Upper lobe of left lung (tissue), 6 donors: ENCODE data around the gene PARK7. TPM values are rescaled to one million over a fixed set of nuclear protein-coding genes. Genes with fewer than 3 reads are reported as not detected.

Experiments used
- ATAC-seq, 2 donors: fragments of 200-7000 bp; cut with Tn5 transposase; one replicate each; pipeline ENCODE4 v1.9.1; 2022; ENCODE audit warnings: mild to moderate bottlenecking in 2 of 2, moderate library complexity in 2 of 2; ENCODE audit not compliant: low FRiP score in 2 of 2
- DNase-seq, 2 donors: peaks; one replicate each; pipeline ENCODE4 v3.0.0-alpha.2; 2019 to 2020
- H3K27ac ChIP-seq, 4 donors: fragments of 200-600 bp; sonication (generic); one replicate each; pipeline ENCODE4 v1.5.1; 2016 to 2019
- H3K27me3 ChIP-seq, 4 donors: fragments of 200-600 bp; sonication (generic); one replicate each; pipeline ENCODE4 v1.5.1; 2017 to 2019
- H3K36me3 ChIP-seq, 4 donors: fragments of 200-600 bp; sonication (generic); one replicate each; pipeline ENCODE4 v1.5.1; 2016 to 2019
- H3K4me1 ChIP-seq, 4 donors: fragments of 200-600 bp; sonication (generic); one replicate each; pipeline ENCODE4 v1.5.1; 2018 to 2019
- H3K4me3 ChIP-seq, 4 donors: fragments of 200-600 bp; sonication (generic); one replicate each; pipeline ENCODE4 v1.5.1; 2017 to 2019; ENCODE audit warnings: mild to moderate bottlenecking in 2 of 4, moderate library complexity in 1 of 4
- H3K9me3 ChIP-seq, 4 donors: fragments of 200-600 bp; sonication (generic); one replicate each; pipeline ENCODE4 v1.5.1; 2018 to 2019
- EP300 ChIP-seq, 4 donors: sonication (generic); formaldehyde crosslinking; IDR thresholded peaks; one replicate each; pipeline ENCODE4 v1.5.1; 2017; ENCODE audit warnings: antibody characterized with exemption in 4 of 4, control low read depth in 2 of 4
- POLR2A ChIP-seq, 4 donors: fragments of 450-650 bp; IDR thresholded peaks; one replicate each; pipeline ENCODE4 v1.5.1; 2016 to 2017; ENCODE audit warnings: antibody characterized with exemption in 4 of 4, mild to moderate bottlenecking in 2 of 4
- POLR2AphosphoS5 ChIP-seq, 2 donors: sonication (generic); formaldehyde crosslinking; IDR thresholded peaks; one replicate each; pipeline ENCODE4 v1.5.1; 2017; ENCODE audit warnings: antibody characterized with exemption in 2 of 2
- WGBS, 2 donors: methylation state at CpG; one replicate each; pipeline ENCODE4 v1.1.5; 2017 to 2018; 5-methylcytosine and 5-hydroxymethylcytosine counted together
- total RNA-seq, 6 donors: library from RNA; depleted of rRNA in 4 of 6; stranded (reverse); fragments of >200 nt in 4 of 6; gene quantifications; one replicate each; pipeline versions ENCODE4 v1.1.0 to v1.2.1, GENCODE V29; 2016 to 2021
- TF ChIP-seq, protein P1 (sequence below), 6 experiments: fragments of 450-650 bp in 4 of 6; fragments of 200-600 bp in 2 of 6; sonication (generic) in 2 of 6; IDR thresholded peaks; one replicate each; pipeline ENCODE4 v1.5.1; 2016 to 2019; ENCODE audit warnings: antibody characterized with exemption in 6 of 6
- donor health status: DM: no; HTN: no; CAD: no; lungs with moderate emphysema.
- donor health status: DM: no; HTN: yes; CAD: no; lungs with severe emphysema.

PARK7 gene
- total RNA-seq, 6 donors from 2014 or later, result 52.4 to 217 (median 130) TPM

DNA sequence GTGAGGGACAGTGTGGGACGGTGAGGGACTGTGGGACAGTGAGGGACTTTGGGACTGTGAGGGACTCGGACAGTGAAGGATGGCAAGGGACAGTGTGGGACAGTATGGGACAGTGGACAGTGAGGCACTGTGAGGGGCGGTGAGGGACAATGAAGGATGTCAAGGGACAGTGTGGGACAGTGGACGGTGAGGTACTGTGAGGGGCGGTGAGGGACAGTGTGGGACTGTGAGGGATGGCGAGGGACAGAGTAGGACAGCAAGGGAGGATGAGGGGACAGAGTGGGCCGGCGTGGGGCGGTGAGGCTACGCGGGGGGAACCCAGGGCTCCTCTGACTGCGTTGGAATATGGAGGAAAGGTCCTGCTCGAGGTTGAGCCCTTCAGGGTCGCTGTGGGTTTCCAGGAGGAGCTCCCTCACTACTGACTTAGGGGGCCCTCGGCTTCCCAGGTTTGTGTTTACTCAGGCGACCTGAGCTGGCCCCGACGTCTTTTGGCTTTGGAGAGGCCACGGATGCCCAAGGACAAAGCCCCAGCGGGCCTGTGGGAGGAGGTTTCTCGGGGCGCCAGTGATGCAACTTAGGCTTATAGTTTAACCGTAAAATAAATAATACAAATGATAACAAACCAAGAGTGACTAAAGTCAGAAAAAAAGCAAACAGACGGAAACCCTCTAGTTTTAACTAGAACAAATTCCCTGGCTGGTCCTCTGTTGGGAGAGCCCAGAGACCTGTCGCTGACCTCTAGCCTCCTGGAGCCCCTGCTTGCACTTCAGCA, 65.7 kb downstream of the PARK7 start:
- 59 to 62% methylated on average over 24 to 25 of the region's 25 CpGs for WGBS, 2 donors
- ATAC-seq, result peak; percentile 0 to 80
- DNase-seq, result peak; percentile 63 to 79
- H3K27me3 ChIP-seq, result no peaks in the 10 kb centered on the region
- no peaks in the 10 kb centered on the region for H3K36me3 ChIP-seq
- peak overlapping the region in 3 of 4 donors; percentile 81 to 91 (median 86) for H3K4me3 ChIP-seq
- no peaks in the 10 kb centered on the region for H3K9me3 ChIP-seq
- H3K27ac ChIP-seq, result peak overlapping the region; percentile 92 to 97 (median 94)
- peaks cover 11 to 47% (median 34%) of the 10 kb centered on the region in 4 donors for H3K4me1 ChIP-seq
- TF ChIP-seq, protein P1, sequence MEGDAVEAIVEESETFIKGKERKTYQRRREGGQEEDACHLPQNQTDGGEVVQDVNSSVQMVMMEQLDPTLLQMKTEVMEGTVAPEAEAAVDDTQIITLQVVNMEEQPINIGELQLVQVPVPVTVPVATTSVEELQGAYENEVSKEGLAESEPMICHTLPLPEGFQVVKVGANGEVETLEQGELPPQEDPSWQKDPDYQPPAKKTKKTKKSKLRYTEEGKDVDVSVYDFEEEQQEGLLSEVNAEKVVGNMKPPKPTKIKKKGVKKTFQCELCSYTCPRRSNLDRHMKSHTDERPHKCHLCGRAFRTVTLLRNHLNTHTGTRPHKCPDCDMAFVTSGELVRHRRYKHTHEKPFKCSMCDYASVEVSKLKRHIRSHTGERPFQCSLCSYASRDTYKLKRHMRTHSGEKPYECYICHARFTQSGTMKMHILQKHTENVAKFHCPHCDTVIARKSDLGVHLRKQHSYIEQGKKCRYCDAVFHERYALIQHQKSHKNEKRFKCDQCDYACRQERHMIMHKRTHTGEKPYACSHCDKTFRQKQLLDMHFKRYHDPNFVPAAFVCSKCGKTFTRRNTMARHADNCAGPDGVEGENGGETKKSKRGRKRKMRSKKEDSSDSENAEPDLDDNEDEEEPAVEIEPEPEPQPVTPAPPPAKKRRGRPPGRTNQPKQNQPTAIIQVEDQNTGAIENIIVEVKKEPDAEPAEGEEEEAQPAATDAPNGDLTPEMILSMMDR (IDR thresholded peaks at IDR 0.05), result no peak
- peak in 1 of 4 donors; percentile 25 for TF ChIP-seq POLR2A (IDR thresholded peaks at IDR 0.05)
- TF ChIP-seq EP300 (IDR thresholded peaks at IDR 0.05), result no peak
- peak in 1 of 2 donors; percentile 5 for TF ChIP-seq POLR2AphosphoS5 (IDR thresholded peaks at IDR 0.05)

DNA sequence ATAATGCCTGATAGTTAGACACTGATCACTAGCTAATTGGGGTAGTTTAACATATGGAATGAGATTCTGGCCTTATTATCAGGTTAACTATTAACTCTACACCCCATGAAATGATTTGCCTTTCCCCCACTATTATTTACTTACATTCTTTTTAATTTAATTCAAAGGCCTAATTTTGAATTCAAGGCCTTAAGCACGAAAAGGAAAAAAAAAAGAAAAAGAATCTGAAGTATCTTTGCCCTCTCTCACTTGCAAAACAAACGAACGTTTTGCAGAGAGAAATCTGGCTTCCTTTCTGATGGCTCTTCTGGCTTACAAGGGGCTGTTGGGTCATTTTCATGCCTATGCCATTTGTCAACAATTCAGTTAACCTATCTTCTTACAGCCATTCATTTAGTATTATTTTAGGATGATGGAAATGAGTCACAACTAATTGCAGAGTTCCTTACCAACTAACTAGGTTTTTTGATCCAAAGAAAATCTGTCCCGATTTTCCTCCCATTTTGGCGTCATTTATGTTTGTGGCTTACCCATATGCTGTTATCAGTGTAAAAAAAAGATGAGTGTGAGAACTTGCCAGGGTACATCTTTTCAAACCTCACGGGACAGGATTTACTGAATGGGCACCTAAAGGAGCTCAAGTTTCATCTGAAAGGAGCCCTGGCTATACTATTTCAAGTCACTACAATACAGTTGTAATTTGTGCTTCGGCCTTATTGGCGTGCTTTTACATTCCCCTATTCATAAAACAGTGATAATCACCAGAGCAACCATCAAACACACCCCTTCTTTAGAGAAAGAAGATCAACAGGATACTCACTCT, 66.4 kb downstream of the PARK7 start:
- no peak overlapping the region for H3K4me3 ChIP-seq
- WGBS, 2 donors, result 45 to 48% methylated on average over 8 of the region's 8 CpGs
- ATAC-seq, result peak in 1 of 2 donors; percentile 49

DNA sequence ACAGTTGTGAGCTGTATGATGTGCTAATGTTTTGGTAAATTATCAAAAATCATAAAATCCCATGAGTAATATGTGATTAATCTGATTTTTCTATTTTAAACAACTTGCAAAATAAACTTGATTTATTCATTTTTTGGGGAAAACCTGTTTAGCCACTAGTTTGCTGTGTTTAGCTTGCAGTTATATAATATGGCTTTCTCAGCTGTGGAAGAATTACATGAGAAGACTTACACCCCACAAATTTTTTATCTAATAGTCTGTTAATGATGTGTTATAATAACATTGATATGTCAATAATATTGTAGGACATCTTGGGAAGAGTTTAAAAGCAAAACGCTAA, 67.0 kb downstream of the PARK7 start:
- TF ChIP-seq POLR2A (IDR thresholded peaks at IDR 0.05) (no peak), POLR2AphosphoS5 (IDR thresholded peaks at IDR 0.05) (no peak), EP300 (IDR thresholded peaks at IDR 0.05) (no peak)
- TF ChIP-seq, protein P1 (IDR thresholded peaks at IDR 0.05), result no peak
- Histone ChIP-seq H3K36me3 (no peaks in the 10 kb centered on the region), H3K27ac (peak overlapping the region; percentile 66 to 97 (median 94)), H3K27me3 (no peaks in the 10 kb centered on the region), H3K4me3 (no peak overlapping the region), H3K9me3 (no peaks in the 10 kb centered on the region), H3K4me1 (peaks cover 11 to 35% (median 30%) of the 10 kb centered on the region in 4 donors)
- DNase-seq (no peak), ATAC-seq (no peak)
- 42 to 49% methylated on average over 1 of the region's 1 CpG for WGBS, 2 donors

More for the DNA sequence above, 66.4 kb downstream of the PARK7 start:
- Histone ChIP-seq H3K9me3 (no peaks in the 10 kb centered on the region), H3K4me1 (peaks cover 11 to 39% (median 30%) of the 10 kb centered on the region in 4 donors), H3K27ac (peak overlapping the region; percentile 92 to 97 (median 94)), H3K36me3 (no peaks in the 10 kb centered on the region), H3K27me3 (no peaks in the 10 kb centered on the region)
- DNase-seq, result no peak
- TF ChIP-seq POLR2A (IDR thresholded peaks at IDR 0.05) (no peak), POLR2AphosphoS5 (IDR thresholded peaks at IDR 0.05) (no peak), EP300 (IDR thresholded peaks at IDR 0.05) (no peak)
- TF ChIP-seq, protein P1 (IDR thresholded peaks at IDR 0.05), result no peak

DNA sequence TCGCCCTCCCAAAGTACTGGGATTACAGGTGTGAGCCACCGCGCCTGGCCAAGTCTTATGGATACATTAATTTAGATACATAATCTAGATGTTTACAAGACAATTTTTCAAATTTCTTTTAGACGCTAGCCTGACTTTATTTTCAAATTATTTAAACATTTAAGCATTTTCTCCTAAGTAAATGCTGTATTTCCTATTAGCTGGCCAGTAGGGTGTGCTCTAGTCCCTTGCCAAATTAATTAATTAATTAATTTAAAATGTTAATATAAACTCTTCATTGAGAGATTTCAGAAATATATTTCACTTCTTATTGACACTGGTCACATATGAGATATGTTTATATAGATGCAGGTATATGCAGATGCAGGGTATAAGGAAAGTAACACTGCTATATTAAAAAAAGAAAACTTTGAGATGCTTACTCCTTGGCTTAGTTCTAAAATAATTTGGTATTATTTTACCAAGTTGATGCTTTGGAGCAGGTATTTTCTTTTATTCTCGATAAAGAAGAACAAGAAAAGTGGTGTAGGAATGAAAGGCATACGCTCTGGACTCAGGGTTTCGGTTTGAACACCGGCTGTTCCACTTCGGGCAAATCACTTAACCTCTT, 69.8 kb downstream of the PARK7 start:
- no peak overlapping the region for H3K4me3 ChIP-seq
- no peak for TF ChIP-seq POLR2AphosphoS5 (IDR thresholded peaks at IDR 0.05)
- TF ChIP-seq, protein P1 (IDR thresholded peaks at IDR 0.05), result peak; percentile 20 to 69 (median 61)
- peaks cover 7 to 29% (median 25%) of the 10 kb centered on the region in 4 donors for H3K4me1 ChIP-seq
- DNase-seq, result no peak
- H3K27me3 ChIP-seq, result no peaks in the 10 kb centered on the region
- no peak overlapping the region for H3K27ac ChIP-seq
- no peaks in the 10 kb centered on the region for H3K36me3 ChIP-seq
- ATAC-seq, result no peak
- H3K9me3 ChIP-seq, result no peaks in the 10 kb centered on the region
- WGBS, 2 donors, result 63 to 74% methylated on average over 9 of the region's 9 CpGs
